Stomach (tissue), 9 donors: ENCODE data around the gene CREB5. TPM values are rescaled to one million over a fixed set of nuclear protein-coding genes. Genes with fewer than 3 reads are reported as not detected.

Experiments
- DNase-seq, 2 donors: peaks; one replicate each; pipeline versions ENCODE4 v3.0.0 to v3.0.0-alpha.2; 2013 to 2019
- H3K27ac ChIP-seq, 5 donors: fragments of 200-600 bp in 4 of 5; sonication (generic) in 4 of 5; one replicate each; pipeline ENCODE4 v1.5.1; 2013 to 2019; ENCODE audit warnings: mild to moderate bottlenecking in 1 of 5, moderate library complexity in 1 of 5
- H3K27me3 ChIP-seq, 3 donors: fragments of 200-600 bp; sonication (generic); one replicate each; pipeline ENCODE4 v1.5.1; 2017 to 2019; ENCODE audit warnings: mixed run types in 1 of 3
- H3K36me3 ChIP-seq, 4 donors: fragments of 200-600 bp; sonication (generic); 1 replicate in 3 of 4; 2 replicates in 1 of 4; pipeline ENCODE4 v1.5.1; 2016 to 2019
- H3K4me1 ChIP-seq, 4 donors: fragments of 200-600 bp; sonication (generic); one replicate each; pipeline ENCODE4 v1.5.1; 2016 to 2019
- H3K4me3 ChIP-seq, 4 donors: fragments of 200-600 bp; sonication (generic) in 3 of 4; one replicate each; pipeline ENCODE4 v1.5.1; 2016 to 2019; ENCODE audit warnings: mild to moderate bottlenecking in 1 of 4
- H3K9me3 ChIP-seq, 4 donors: fragments of 200-600 bp; sonication (generic); one replicate each; pipeline ENCODE4 v1.5.1; 2016 to 2019
- CTCF ChIP-seq, 7 experiments: fragments of 450-650 bp in 4 of 7; fragments of 200-600 bp in 3 of 7; sonication (generic) in 3 of 7; IDR thresholded peaks; one replicate each; pipeline ENCODE4 v1.5.1; 2016 to 2019; ENCODE audit warnings: antibody characterized with exemption in 7 of 7, control low read depth in 2 of 7, mild to moderate bottlenecking in 1 of 7
- EP300 ChIP-seq: sonication (generic); formaldehyde crosslinking; IDR thresholded peaks from one replicate; pipeline ENCODE4 v1.6.1; 2017; ENCODE audit warnings: antibody characterized with exemption
- POLR2A ChIP-seq, 4 donors: fragments of 450-650 bp; IDR thresholded peaks; one replicate each; pipeline ENCODE4 v1.6.1; 2016; ENCODE audit warnings: antibody characterized with exemption in 4 of 4, control low read depth in 2 of 4, mild to moderate bottlenecking in 1 of 4, moderate library complexity in 1 of 4
- POLR2AphosphoS5 ChIP-seq, 3 donors: sonication (generic); formaldehyde crosslinking; IDR thresholded peaks; one replicate each; pipeline ENCODE4 v1.6.1; 2016; ENCODE audit warnings: antibody characterized with exemption in 3 of 3
- WGBS, 5 donors: extraction: QIAGEN DNeasy Blood & Tissue Kit in 3 of 5; methylation state at CpG; one replicate each; pipeline versions ENCODE4 v1.1.5 to v1.1.7; 2013 to 2018; 5-methylcytosine and 5-hydroxymethylcytosine counted together
- intact Hi-C: fragments of 100-400 bp; cut with DNase I; formaldehyde crosslinking; loops from one replicate; pipeline ENCODE4 v1.15.1; 2023; ENCODE audit warnings: low total_unique reads
- polyA plus RNA-seq, 3 donors: library from polyadenylated mRNA; stranded (reverse); fragments of 200-250 nt; gene quantifications; one replicate each; pipeline ENCODE4 v1.2.3, GENCODE V29; 2013
- total RNA-seq, 5 donors: library from RNA; depleted of rRNA; stranded (reverse); fragments of >200 nt; gene quantifications; one replicate each; pipeline versions ENCODE4 v1.1.0 to v1.2.3, GENCODE V29; 2014 to 2016
- donor health status: healthy with polysubstance abuse.
- donor health status: Bipolar disorder and iron deficiency.
- donor health status: healthy.

CREB5 gene
- total and polyA plus RNA-seq, 8 donors, result 0.68 to 30.3 (median 1.5) TPM; not detected in 1

GRCh38 chr7:28440055-28440601, 27.8 kb downstream of the CREB5 start:
- Histone ChIP-seq H3K4me3 (no peak overlapping the region), H3K36me3 (no peaks in the 10 kb centered on the region), H3K27me3 (no peaks in the 10 kb centered on the region), H3K9me3 (no peaks in the 10 kb centered on the region), H3K27ac (no peak overlapping the region), H3K4me1 (no peaks in the 10 kb centered on the region)
- WGBS, 5 donors, result 83 to 88% (median 86%) methylated on average over 8 of the region's 8 CpGs
- intact Hi-C loops, result no loop called here
- DNase-seq, result no peak
- no peak for TF ChIP-seq EP300
- TF ChIP-seq POLR2AphosphoS5 (IDR thresholded peaks at IDR 0.05), result no peak
- no peak for TF ChIP-seq POLR2A (IDR thresholded peaks at IDR 0.05)
- no peak for TF ChIP-seq CTCF (IDR thresholded peaks at IDR 0.05)

- H3K27me3 ChIP-seq, result no peaks in the 10 kb centered on the region
Measured at GRCh38 chr7:28442540-28443420, 30.5 kb downstream of the CREB5 start.

GRCh38 chr7:28446131-28446530, 33.8 kb downstream of the CREB5 start:
- intact Hi-C loops, result no loop called here

More at GRCh38 chr7:28442540-28443420, 30.5 kb downstream of the CREB5 start:
- 86 to 89% (median 88%) methylated on average over 5 of the region's 5 CpGs for WGBS, 5 donors
- no peak overlapping the region for H3K4me3 ChIP-seq
- no peaks in the 10 kb centered on the region for H3K9me3 ChIP-seq
- TF ChIP-seq CTCF (IDR thresholded peaks at IDR 0.05), result no peak
- TF ChIP-seq EP300, result no peak
- TF ChIP-seq POLR2A (IDR thresholded peaks at IDR 0.05), result no peak
- TF ChIP-seq POLR2AphosphoS5 (IDR thresholded peaks at IDR 0.05), result no peak
- H3K36me3 ChIP-seq, result no peaks in the 10 kb centered on the region
- no peak overlapping the region for H3K27ac ChIP-seq
- no peaks in the 10 kb centered on the region for H3K4me1 ChIP-seq
- no peak for DNase-seq
- intact Hi-C loops, result no loop called here

GRCh38 chr7:28447071-28447470, 34.8 kb downstream of the CREB5 start:
- no peak for TF ChIP-seq POLR2A (IDR thresholded peaks at IDR 0.05)
- TF ChIP-seq POLR2AphosphoS5 (IDR thresholded peaks at IDR 0.05), result no peak
- TF ChIP-seq CTCF (IDR thresholded peaks at IDR 0.05), result no peak
- no peak for TF ChIP-seq EP300
- intact Hi-C loops, result no loop called here
- Histone ChIP-seq H3K4me3 (no peak overlapping the region), H3K36me3 (no peaks in the 10 kb centered on the region), H3K27ac (no peak overlapping the region), H3K9me3 (no peaks in the 10 kb centered on the region), H3K27me3 (no peaks in the 10 kb centered on the region), H3K4me1 (no peaks in the 10 kb centered on the region)
- no peak for DNase-seq
- WGBS, 5 donors, result 78 to 89% (median 87%) methylated on average over 5 of the region's 5 CpGs

More at GRCh38 chr7:28446131-28446530, 33.8 kb downstream of the CREB5 start:
- no peak for TF ChIP-seq POLR2AphosphoS5 (IDR thresholded peaks at IDR 0.05)
- no peak for TF ChIP-seq POLR2A (IDR thresholded peaks at IDR 0.05)
- TF ChIP-seq CTCF (IDR thresholded peaks at IDR 0.05), result no peak
- TF ChIP-seq EP300, result no peak
- H3K36me3 ChIP-seq, result no peaks in the 10 kb centered on the region
- H3K27me3 ChIP-seq, result no peaks in the 10 kb centered on the region
- no peaks in the 10 kb centered on the region for H3K9me3 ChIP-seq
- WGBS, 5 donors, result 74 to 88% (median 79%) methylated on average over 5 of the region's 5 CpGs
- H3K27ac ChIP-seq, result no peak overlapping the region
- H3K4me1 ChIP-seq, result no peaks in the 10 kb centered on the region
- no peak for DNase-seq
- H3K4me3 ChIP-seq, result no peak overlapping the region
